ENCODE measurements around the gene DCXR.

Gene DCXR

DNA sequence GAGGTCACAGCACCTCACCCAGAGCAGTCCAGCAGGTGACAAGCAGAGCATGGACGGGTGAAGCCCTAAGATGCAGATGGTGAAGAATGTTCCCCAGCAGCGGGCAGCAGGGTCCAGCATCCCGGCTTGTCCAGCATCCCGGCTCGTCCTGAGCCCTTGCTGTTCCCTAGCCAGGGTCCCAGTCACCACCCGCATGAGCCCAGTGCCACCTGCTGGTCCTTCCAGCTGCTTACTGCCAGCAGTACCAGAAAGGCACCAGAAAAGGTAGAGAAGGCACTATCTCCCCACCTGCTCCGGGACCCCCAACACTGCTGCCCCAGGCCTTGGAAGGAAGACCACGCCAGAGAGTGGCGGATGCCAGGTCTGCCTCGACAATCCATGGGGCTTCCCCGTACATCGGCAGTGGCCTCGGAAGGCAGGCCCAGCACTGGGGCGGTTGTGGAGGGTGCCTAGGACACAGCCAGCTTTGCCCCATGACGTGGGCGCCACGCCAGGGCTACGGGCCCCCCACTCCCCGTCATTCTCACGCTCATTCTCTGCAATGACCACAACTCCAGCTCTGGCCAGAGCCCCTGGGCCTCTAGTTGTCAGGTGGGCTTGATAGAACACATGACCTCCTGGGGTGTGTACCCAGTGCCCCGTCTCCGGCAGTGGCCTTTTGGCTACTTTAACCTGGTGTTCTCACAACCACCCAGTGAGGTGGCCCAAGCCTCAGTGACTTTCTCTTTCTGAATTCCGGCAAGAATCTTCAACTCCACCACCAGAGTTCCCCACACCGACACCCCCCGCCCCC lies 16.2 kb downstream of the DCXR start:
- peak; percentile 65 for DNase-seq

- DNase-seq, result no peak
Measured at GRCh38 chr17:82020572-82021106, 16.9 kb downstream of the DCXR start.

DNA sequence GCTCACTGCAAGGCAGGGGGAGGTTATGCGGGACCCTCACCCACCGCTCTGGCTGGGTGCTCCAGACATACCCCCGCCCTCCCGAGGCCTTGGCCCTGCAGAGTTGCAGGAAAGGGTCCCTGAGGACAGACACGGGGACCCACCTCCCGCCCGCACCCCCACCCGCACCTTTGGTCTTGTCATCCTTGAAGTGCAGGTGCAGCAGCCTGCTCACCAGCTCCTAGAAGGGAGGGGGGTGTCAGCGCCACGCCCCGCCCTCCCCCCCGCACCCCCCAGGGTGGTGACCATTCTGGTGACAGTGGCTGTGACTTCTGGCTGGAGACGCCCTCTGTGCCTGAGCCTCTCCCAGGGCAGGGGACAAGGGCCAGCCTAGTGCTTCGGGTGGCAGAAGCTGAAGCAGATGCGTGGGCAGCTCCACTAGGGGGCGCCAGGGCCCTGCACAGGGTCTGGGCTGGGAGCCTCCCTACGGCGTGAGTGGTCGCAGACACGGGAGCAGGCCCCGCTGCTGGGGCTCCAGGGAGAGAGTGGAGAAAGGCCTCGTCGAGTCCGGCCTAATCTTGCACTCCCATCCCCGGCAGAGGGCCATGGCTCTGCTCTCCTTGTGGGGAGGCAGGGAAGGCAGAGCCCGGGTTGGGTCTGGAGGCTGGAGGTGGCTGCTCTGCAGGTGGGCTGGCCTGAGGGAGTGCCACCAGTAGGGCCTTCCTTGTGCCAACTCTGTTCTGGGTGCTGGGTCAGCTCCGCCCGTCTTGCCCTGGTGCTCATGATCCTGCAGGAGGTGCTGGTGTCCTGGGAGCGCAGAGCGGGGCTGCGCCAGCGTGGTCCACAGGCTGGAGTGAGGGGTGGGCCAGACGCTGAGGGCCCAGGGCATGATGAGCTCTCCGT lies 17.6 kb downstream of the DCXR start:
- peak; percentile 70 for DNase-seq

DNA sequence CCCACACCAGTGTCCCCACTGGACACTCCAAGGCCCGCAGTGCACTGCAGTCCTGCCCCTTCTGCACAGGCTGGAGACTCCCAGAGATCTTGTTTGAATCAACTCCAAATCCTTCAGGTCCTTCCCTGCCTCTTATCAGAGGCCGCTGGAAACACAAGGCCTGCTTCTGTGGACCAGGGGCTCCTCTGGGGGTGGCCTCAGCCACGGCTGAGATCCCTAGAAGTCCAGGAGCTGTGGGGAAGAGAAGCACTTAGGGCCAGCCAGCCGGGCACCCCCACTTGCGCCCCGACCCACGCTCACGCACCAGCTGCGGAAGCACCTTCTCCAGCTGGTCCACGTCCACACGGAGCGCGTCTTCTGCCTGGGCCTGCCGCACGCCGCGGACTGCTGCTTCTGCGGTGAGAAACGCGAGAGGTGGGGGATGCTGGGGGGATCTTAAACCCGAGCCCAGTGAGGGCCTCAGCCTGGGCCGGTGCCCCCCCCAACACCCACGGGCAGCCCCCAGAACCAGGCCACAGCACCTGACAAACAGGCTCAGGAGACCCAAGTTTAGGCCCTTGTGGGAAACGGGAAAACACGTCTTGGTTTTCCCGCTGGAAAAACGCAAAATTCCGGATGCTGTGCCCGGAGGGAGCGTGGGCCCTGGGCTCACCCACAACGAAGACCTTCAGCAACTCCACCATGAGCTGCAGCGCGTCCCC lies 18.4 kb downstream of the DCXR start:
- DNase-seq, result no peak

- no peak for DNase-seq
Measured at GRCh38 chr17:82018152-82018988, 19.1 kb downstream of the DCXR start.

- no peak for DNase-seq
Measured at GRCh38 chr17:82017612-82018151, 19.8 kb downstream of the DCXR start.

- no peak for DNase-seq
Measured at GRCh38 chr17:82016875-82017459, 20.5 kb downstream of the DCXR start.

- DNase-seq, result no peak
Measured at GRCh38 chr17:82016061-82016874, 21.2 kb downstream of the DCXR start.

DNA sequence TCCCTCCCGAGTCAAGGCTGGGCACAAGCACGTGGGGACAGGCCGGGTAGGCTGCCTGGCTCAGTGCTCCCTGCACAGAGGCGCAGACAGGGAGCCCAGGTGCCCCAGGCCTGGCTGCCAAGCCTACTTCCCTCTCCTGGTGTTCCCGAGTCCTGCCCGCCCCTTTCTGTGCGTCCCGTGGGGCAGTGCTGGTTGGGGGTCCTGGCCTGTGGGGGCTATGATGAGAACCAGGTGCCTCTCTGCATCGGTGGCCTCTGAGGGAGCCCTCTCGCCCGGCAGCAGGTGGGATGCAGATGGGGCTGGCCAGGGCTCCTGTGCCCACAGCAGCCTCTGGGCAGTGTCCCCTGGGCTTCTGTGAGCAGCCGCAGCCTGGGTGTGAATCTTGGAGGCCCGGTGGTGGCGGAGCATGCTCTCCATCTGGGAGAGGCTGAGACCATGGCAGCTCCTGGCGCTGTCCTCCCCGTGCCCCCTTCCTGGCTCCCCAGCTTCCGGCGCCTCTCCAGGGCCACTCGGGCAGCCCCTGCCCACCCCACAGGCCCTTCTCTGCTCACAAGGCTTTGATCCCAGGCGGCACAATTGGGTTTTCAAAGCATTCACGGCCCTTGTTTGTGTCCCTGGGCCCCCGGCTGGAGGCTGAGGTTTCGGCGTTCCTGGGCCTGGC lies 22.1 kb downstream of the DCXR start:
- DNase-seq, result no peak

DNA sequence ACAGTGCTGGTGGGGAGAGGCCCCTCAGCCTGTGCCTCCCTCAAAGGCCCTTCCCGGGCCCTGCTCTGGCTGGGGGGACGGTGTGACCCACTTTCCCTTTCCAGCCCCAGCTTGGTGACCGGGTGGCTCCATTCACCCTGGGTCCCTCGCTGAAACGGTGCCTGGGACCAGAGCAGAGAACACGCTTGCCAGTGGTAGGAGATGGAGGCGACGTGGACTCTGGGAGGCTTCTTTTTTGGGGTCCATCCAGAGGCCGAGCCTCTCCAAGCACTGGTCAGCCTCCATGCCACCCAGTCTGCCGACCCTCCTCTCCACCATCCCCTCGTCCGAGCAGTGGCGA lies 22.6 kb downstream of the DCXR start:
- DNase-seq, result no peak

DNA sequence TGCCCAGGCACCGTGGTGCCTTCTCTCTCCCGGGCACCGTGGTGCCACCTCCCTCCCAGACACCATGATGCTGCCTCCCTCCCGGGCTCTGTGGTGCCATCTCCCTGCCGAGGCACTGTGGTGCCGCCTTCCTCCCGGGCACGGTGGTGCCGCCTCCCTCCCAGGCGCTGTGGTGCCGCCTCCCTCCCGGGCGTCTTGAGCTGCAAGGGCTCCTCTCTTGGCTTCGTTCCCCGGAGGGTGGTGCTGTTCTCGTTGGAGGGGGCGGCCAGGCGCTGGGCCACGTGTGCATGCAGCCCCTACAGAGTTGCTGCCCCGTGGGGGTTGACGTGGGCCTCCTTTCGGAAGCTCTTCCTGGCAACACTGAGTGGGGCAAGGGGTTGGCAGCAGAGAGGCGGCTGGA lies 23.1 kb downstream of the DCXR start:
- DNase-seq, result no peak

DNA sequence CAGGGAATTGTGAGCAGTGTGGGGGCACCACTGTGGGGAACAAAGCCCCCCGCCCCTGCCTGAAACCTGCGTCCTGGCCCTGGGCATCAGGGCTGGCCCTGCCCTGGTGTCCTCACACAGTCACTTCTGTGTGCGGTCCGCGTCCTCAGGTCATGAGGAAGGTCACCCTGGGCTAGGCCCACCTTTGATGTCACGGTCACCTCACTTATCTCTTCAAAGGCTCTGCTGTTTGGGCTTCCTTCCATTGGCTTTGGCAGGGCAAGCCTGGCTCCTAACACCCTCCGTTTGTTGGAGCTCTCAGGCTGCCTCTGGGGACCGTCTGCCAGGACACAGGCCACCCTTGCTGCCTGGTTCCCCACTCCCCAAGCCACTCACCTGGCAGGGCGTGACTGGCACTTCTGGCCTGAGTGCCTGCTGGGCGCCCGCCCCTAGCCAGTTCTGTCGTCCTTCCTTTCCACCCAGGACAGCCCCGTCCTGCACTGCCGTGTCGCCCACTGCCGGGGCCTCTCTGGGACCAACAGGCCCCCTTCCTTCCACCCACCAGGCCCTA lies 23.6 kb downstream of the DCXR start:
- DNase-seq, result no peak

GRCh38 chr17:82013341-82013740 lies 24.2 kb downstream of the DCXR start:
- no peak for DNase-seq

DNA sequence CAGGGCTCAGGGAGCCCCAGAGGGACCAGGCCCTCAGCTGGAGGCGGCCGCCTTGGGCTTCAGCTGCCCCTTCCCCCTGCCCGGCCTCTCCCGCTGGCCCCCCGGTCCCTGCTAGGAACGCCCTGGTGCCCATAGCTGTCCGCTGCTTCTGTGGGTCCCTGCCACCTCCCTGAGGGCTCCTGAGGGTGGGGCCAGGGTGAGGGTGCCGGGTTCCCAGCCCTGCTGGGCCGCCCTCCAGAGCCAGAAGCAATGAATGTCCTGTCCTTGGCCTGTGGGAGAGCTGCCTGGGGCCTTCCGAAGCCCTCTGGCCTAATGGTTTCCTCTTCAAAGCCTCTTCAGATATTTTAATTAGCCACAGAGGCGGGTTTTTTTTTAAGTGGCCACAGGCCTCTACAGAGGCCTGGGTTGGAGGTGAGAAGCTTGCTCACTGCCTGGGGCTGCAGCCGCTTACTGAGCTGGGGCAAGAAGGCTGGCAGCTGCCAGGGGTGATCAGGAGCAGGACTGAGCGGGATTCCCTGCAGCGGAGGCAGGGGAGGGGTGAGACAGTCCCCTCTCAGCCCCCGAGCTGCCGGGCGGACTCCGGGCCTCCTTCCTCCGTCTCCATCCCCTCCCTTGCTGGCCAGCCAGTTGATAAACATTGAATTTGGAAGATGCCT lies 24.7 kb downstream of the DCXR start:
- no peak for DNase-seq

DNA sequence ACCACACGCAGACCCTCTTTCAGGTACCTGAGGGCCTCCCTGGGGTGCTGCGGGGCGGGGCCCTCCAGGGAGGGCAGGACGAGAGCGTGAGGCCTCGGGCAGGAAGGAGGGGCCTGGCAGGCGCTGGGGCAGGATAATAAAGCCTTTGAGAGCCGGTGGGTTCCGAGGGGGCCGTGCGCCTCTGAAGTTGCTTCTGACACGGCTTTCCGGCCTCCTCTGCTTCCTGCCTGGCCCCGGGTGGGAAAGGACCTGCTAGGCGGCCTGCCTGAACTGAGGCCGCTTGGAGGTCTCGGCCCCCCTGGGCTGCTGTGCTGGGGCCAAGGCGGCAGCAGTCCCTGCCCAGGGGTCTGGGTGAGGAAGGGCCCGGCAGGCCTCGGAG lies 25.2 kb downstream of the DCXR start:
- no peak for DNase-seq

- no peak for DNase-seq
Measured at GRCh38 chr17:82011617-82012187, 25.8 kb downstream of the DCXR start.

DNA sequence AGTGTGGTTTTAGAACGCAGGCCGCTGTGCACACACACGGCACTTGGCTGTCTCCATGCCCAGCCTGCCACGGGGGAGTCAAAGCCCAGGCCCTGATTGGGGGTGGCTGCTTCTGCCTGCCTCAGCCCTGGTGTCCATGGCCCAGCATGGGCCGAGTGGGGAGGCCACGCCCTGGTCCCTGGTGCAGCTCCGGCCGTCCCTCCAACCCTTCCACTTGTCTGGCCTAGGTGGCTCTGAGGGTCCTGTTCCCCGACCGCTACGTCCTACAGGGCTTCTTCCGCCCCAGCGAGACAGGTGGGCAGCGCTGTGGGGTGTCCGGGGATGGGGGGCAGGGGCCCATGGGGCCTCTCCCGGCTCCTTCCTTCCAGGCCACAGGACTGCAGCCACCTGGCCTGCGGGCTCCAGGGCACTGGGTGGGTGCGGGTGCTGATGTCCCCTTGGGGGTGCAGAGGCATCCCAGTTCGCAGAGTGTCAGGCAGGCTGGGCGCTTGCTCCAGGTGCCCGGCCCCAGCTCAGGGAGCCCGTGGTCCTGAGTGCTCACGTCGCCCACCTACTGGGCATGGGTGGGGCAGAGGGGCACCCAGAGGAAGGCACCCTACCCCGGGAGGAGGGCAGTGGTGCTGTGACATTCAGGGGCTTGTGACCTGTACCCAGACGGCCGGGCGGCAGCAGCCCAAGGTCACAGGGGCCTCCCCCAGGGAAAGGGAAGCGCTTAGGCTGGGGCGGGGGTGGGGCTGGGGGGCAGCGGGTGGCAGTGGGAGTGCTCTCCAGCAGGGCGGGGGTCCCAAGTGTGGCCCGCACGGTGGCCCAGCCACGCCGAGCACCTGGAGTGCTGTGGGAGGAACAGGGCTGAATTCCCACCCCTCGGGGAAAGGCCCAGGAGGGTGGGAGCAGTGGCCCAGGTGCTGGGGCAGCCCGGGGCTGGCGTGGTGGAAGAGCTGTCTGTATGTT lies 26.6 kb downstream of the DCXR start:
- no peak for DNase-seq

DNA sequence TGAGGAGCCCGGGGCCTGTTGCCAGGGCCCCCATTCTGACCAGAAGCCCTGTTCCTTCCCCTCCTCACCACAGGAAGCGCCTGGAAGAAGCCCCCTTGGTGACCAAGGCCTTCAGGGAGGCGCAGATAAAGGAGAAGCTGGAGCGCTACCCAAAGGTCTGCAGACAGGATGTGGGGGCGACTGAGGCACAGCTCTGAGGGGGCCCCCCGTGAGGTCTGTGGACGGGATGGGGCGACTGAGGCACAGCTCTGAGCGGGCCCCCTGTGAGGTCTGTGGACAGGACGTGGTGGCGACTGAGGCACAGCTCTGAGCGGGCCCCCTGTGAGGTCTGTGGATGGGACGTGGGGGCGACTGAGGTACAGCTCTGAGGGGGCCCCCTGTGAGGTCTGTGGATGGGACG lies 28.1 kb downstream of the DCXR start:
- no peak for DNase-seq
